Measurements from ENCODE around the gene RELA. TPM values are rescaled to one million over a fixed set of nuclear protein-coding genes. Genes with fewer than 3 reads are reported as not detected.

RELA gene
- total and polyA plus RNA-seq, 2 of the 4 experiments (the other 2 are of a cell fraction): 8.6 to 53.0 TPM

DNA sequence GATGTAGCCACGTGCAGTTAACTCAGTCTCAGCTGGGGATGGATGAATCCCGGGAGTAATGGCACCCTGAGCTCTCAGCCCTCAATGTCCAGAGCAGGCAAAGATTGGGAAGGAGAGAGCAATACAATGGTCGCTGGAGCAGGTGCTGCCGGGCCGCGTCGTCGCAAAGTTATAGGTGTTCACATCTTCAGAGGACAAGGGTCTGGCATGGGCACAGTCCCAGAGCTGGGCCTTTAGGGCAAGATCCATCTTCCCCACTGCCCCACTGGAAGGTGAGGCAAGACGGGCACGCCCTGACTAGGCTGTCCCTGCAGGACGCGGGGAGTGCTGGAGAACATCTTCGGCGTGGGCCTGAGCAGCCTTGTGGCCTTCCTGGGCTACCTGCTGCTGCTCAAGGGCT, 39.5 kb downstream of the RELA start:
- Histone ChIP-seq H2BK5ac (ENCODE audit: low read depth, low read length, poor library complexity, severe bottlenecking) (no peak overlapping the region), H3K4me1 (ENCODE audit: control insufficient read depth, insufficient read depth, low read length) (no peaks in the 10 kb centered on the region), H2AK5ac (ENCODE audit: low read depth, low read length) (no peak overlapping the region), H2AFZ (replicated peaks; ENCODE audit: low read length, poor library complexity) (no peak overlapping the region), H3K9ac (ENCODE audit: low read depth, low read length) (no peak overlapping the region), H3K9me3 (ENCODE audit: control insufficient read depth, insufficient read depth, low read length) (no peaks in the 10 kb centered on the region), H2AK9ac (replicated peaks; ENCODE audit: low read depth, low read length, poor library complexity) (no peak overlapping the region), H2BK20ac (ENCODE audit: low read depth, low read length) (no peak overlapping the region), H3K79me1 (ENCODE audit: low read depth in 1 of 2, low read length in 2 of 2) (peaks cover 17 to 20% of the 10 kb centered on the region in 2 experiments; a peak in 3 of 4 replicates), H3K4me2 (ENCODE audit: low read depth, low read length) (no peak overlapping the region), H3K14ac (replicated peaks; ENCODE audit: low read depth, low read length) (no peak overlapping the region), H3K4ac (ENCODE audit: low read depth, low read length) (no peak overlapping the region), H3K9me1 (ENCODE audit: insufficient read depth, low read length) (no peaks in the 10 kb centered on the region), H2BK120ac (ENCODE audit: low read depth, low read length) (no peak overlapping the region), H3K27ac (ENCODE audit: insufficient read depth, low read length) (no peak overlapping the region), H3K4me3 (ENCODE audit: insufficient read depth, low read depth, low read length) (no peak overlapping the region), H3K56ac (ENCODE audit: extremely low read depth, insufficient read depth, low read length) (no peak overlapping the region), H3K23ac (ENCODE audit: low read depth, low read length) (no peak overlapping the region), H4K5ac (ENCODE audit: low read depth, low read length) (no peak overlapping the region), H4K91ac (ENCODE audit: insufficient read depth, low read depth, low read length) (no peak overlapping the region), H2BK15ac (ENCODE audit: low read depth, low read length) (no peak overlapping the region), H3K27me3 (ENCODE audit: control insufficient read depth, insufficient read depth, low read length) (no peaks in the 10 kb centered on the region), H3K18ac (ENCODE audit: low read depth, low read length) (no peak overlapping the region), H4K20me1 (ENCODE audit: insufficient read depth, low read length) (peaks cover 3% of the 10 kb centered on the region), H3K36me3 (ENCODE audit: control insufficient read depth, insufficient read depth, low read length) (peaks cover 83% of the 10 kb centered on the region), H4K8ac (ENCODE audit: low read depth in 2 of 2, low read length in 2 of 2) (no peak overlapping the region)
- 89% methylated on average over 8 of the region's 14 CpGs; no CpG with 5 or more reads in 1 of the 2 experiments for WGBS, 2 experiments (ENCODE audit: extremely low coverage in 2 of 2, insufficient read length in 1 of 2)
- intact Hi-C loops (cut with micrococcal nuclease) (no loop called here), dilution Hi-C loops (cut with HindIII; ENCODE audit: low sequenced_read_pairs, unreplicated experiment) (no loop called here), in situ Hi-C loops (cut with MboI; ENCODE audit: low sequenced_read_pairs) (no loop called here)
- DNase-seq (no peak), ATAC-seq (ENCODE audit: low read depth) (no peak)
- no TSS peak for BruUV-seq (replicated peaks)
- TF ChIP-seq MAZ (IDR thresholded peaks at IDR 0.05; ENCODE audit: borderline replicate concordance, low read depth, low read length) (no peak), RFX5 (IDR thresholded peaks at IDR 0.05; ENCODE audit: low read depth, low read length) (no peak), SMC3 (IDR thresholded peaks at IDR 0.05; ENCODE audit: low read depth, low read length) (no peak), CHD1 (IDR thresholded peaks at IDR 0.05; ENCODE audit: low read depth, low read length) (no peak), MXI1 (IDR thresholded peaks at IDR 0.05; ENCODE audit: borderline replicate concordance, low read depth, low read length) (no peak), RAD21 (IDR thresholded peaks at IDR 0.05; ENCODE audit: low read length) (no peak), CEBPB (IDR thresholded peaks at IDR 0.05; ENCODE audit: low read depth, low read length) (no peak), RCOR1 (IDR thresholded peaks at IDR 0.05; ENCODE audit: insufficient replicate concordance, low read length) (no peak), BHLHE40 (IDR thresholded peaks at IDR 0.05; ENCODE audit: low read depth, low read length) (no peak), FOS (IDR thresholded peaks at IDR 0.05; ENCODE audit: low read depth, low read length) (no peak), NFE2L2 (IDR thresholded peaks at IDR 0.05; ENCODE audit: low read depth, low read length) (no peak), POLR2A (IDR thresholded peaks at IDR 0.05; ENCODE audit: low read depth, low read length) (no peak)
- TF ChIP-seq, protein P1, sequence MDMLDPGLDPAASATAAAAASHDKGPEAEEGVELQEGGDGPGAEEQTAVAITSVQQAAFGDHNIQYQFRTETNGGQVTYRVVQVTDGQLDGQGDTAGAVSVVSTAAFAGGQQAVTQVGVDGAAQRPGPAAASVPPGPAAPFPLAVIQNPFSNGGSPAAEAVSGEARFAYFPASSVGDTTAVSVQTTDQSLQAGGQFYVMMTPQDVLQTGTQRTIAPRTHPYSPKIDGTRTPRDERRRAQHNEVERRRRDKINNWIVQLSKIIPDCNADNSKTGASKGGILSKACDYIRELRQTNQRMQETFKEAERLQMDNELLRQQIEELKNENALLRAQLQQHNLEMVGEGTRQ (IDR thresholded peaks at IDR 0.05; ENCODE audit: low read depth, low read length): no peak
- TF ChIP-seq, protein P2, sequence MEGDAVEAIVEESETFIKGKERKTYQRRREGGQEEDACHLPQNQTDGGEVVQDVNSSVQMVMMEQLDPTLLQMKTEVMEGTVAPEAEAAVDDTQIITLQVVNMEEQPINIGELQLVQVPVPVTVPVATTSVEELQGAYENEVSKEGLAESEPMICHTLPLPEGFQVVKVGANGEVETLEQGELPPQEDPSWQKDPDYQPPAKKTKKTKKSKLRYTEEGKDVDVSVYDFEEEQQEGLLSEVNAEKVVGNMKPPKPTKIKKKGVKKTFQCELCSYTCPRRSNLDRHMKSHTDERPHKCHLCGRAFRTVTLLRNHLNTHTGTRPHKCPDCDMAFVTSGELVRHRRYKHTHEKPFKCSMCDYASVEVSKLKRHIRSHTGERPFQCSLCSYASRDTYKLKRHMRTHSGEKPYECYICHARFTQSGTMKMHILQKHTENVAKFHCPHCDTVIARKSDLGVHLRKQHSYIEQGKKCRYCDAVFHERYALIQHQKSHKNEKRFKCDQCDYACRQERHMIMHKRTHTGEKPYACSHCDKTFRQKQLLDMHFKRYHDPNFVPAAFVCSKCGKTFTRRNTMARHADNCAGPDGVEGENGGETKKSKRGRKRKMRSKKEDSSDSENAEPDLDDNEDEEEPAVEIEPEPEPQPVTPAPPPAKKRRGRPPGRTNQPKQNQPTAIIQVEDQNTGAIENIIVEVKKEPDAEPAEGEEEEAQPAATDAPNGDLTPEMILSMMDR (conservative IDR thresholded peaks at IDR 0.05; ENCODE audit: low read depth, low read length): no peak
- CTCF ChIA-PET: no interaction called here
- POLR2A ChIA-PET (ENCODE audit: unreplicated experiment): no interaction called here
